ENCODE data around the gene PDPR.
"Not testable (repeated sequence)": the region's sequence is repeated elsewhere in the genome, so short reads cannot be mapped to it uniquely, and the experiment has no call there.

The PDPR gene

GRCh38 chr16:70113982-70114826 is at the start of gene PDPR:
Gene PDPR, plus strand, starts transcription at chr16:70114332. Its CDS starts 6,161 bp downstream, at chr16:70120493.
- peak; percentile 96 to 97 for DNase-seq

- DNase-seq = peak; percentile 68 to 76
These were observed 49.2 kb upstream of the PDPR start for GRCh38 chr16:70064841-70065370.

DNA sequence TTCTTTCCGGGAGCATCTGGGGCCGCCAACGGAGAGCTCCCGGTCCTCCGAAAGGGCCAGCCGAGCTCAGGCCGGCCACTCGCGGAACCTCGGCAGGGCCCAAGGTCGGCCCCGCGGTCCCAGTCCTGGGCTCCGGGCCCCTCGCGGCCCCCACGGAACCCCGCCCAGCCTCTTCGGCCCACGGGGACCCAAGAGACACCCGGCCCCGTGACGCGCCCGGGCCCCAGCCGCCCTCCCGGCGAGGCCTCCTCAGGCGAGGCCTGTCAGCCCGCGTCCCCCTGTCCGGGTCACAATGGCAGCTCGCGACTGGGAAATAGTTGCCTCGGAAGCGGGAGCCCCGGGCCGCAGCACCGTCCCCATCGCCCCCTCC is 48.8 kb upstream of the PDPR start:
- DNase-seq = not testable (repeated sequence)

- DNase-seq = peak; percentile 93 to 94
These were observed 48.1 kb upstream of the PDPR start for GRCh38 chr16:70065746-70066658.

- DNase-seq = not testable (repeated sequence)
These were observed 47.4 kb upstream of the PDPR start for GRCh38 chr16:70066751-70067150.

DNA sequence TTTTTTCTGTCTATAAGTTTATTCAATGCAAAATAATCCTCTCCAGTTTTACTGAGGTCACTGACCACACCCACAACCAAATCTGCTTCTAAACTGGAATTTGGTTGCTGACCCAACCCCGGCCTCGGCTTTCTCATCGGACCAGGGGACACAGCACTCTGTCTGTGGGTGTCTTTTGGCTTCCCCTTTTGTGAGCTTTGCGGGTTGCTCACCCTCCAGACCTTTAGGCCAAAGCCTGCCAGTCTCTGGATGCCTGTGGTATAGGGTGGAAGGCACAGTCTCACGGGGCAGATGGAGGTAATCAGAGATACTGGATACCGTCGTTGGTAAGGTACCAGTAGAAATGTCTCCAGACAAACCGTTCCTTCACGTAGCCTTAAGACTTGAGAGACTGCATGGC is 35.1 kb upstream of the PDPR start:
- not testable (repeated sequence) for DNase-seq

DNA sequence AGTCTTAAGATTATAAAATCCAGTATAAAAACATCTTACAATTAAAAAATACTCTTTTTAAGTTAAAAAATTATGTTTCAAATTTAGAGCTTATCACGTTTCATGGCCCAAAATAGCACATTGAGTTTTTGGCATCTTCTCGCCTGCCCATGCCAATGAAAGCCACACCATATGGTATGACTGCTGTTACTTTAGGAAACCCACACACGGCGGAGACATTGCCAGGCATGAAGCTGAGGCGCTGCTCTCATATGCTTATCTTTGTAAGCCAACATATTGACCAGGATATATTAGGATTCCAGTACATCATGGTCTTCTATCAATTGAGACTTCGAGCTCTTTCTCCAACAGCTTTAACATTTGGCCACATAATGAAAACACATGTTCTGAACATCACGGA is 32.9 kb upstream of the PDPR start:
- not testable (repeated sequence) for DNase-seq

DNA sequence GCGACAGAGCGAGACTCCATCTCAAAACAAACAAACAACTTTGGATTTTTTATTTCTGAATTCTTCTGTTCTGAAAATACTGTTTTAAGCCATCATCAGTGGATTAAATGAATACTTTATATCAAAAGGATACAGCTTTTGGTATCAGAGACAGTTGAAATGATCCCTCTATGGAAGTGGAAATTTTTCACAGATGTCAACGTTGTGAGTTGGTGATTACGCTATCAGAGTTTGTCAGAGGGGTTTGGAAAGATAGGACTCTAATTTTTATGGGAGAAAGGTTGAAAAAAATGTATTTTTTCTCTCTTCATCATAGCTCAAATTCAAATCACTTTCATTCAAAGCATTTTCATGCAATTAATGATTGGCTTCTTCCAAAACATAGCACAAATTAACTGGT is 30.2 kb upstream of the PDPR start:
- DNase-seq = not testable (repeated sequence)

GRCh38 chr16:70088160-70088559 is 26.0 kb upstream of the PDPR start:
- DNase-seq = not testable (repeated sequence)

- not testable (repeated sequence) for DNase-seq
These were observed 25.3 kb upstream of the PDPR start for GRCh38 chr16:70088877-70089276.

- DNase-seq = not testable (repeated sequence)
These were observed 24.8 kb upstream of the PDPR start for GRCh38 chr16:70089289-70089688.

GRCh38 chr16:70091104-70091503 is 23.0 kb upstream of the PDPR start:
- DNase-seq = not testable (repeated sequence)

GRCh38 chr16:70094096-70094495 is 20.0 kb upstream of the PDPR start:
- not testable (repeated sequence) for DNase-seq

GRCh38 chr16:70109583-70110279 is 4.4 kb upstream of the PDPR start:
- not testable (repeated sequence) for DNase-seq

GRCh38 chr16:70112162-70112561 is 2.0 kb upstream of the PDPR start:
- peak in 1 of 2 donors; percentile 14 for DNase-seq

DNA sequence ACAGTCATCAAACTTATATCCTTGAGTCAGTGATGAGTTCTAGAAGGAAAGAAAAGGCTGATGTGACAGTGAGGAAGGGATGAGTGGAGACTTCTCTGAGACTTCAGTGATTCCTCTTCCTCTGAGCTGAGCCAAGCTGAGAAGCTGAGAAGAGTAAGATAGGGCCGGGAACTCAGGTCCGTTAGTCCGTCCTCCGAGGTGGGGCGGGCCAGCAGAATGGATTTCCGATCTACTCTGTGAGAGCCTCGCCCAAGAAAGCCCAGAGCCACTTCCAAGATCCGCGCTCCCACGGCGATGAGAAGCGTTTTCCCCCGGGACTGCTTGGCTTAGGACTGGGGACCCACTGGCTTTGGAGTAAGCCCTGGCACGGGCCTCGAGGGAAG is 542 bp upstream of the PDPR start:
- not testable (repeated sequence) for DNase-seq

DNA sequence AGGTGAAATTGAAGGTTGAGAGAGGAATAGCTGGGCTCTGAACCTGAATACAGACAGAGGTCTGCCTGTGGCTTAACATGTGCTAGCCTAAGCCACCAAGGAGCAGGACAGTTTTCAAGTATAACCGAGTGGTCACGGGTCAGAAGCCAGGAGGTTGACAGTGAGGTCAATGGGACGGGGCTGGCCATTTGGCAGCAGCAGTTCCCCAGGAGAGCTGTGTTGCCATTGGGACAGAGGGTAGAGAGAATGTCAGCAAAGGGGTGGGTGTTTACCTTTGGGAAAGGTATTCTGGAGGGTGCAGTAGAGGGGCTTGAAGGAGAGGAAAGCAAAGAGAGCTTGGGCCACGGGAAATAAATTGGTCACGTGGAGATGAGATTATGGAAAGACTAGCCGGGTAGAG is 4.2 kb downstream of the PDPR start:
- DNase-seq = not testable (repeated sequence)

- not testable (repeated sequence) for DNase-seq
These were observed 4.6 kb downstream of the PDPR start for GRCh38 chr16:70118776-70119175.

DNA sequence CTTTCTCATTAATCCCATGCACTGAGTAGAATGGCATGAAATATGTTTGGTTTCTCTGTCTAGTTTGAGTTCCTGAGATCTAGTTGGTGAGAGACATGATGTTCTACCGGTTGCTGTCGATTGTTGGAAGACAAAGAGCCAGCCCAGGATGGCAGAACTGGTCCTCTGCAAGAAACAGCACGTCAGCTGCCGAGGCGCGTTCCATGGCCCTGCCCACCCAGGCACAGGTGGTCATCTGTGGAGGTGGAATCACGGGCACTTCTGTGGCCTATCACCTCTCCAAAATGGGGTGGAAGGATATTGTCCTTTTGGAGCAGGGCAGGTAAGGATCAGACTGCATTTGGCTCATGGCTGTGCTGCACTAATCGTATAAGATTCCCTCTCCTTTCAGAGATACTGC is 6.3 kb downstream of the PDPR start:
- not testable (repeated sequence) for DNase-seq

- not testable (repeated sequence) for DNase-seq
These were observed 9.7 kb downstream of the PDPR start for GRCh38 chr16:70123822-70124221.

- not testable (repeated sequence) for DNase-seq
These were observed 12.1 kb downstream of the PDPR start for GRCh38 chr16:70126226-70126625.

DNA sequence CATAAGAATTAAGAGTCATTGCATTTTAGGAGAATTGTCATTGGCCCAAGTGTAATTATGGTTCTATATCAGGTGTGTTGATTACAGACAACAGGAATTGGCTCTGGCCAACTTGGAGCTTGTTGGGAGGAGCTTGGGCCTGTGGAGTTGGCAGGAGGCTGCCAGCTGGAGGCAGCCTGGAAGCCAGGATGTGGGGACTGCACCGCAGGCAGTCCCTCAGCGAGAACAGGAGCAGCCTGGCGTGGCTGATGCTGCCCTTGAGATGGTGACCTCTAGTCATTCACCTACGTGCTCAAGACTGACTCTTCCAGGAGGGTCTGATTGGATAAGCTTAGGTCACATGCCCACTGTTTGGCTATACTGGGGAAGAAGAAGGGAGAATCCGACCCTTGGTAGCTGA is 13.6 kb downstream of the PDPR start:
- not testable (repeated sequence) for DNase-seq

DNA sequence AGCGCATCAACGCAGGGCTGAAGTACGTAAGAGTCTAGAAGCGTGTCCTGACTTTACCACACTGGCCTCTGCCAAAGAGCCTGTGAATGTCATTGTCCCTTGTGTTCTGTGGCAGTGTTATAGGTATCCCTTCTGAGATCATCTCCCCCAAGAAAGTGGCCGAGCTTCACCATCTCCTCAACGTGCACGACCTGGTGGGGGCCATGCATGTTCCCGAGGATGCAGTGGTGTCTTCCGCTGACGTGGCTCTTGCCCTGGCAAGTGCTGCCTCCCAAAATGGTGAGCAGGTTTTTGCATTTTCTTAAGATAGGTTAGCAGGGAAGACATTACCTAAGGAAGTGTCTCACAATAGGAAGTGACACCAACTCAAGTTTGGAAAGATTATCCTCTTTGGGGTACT is 14.7 kb downstream of the PDPR start:
- DNase-seq = not testable (repeated sequence)

Data from CD4-positive, alpha-beta T cell treated with Interleukin-1 beta for 1 hour (primary cell).